GM12801 (cell line): ENCODE measurements around the gene LCNL1.

ENCODE experiments used
- CTCF ChIP-seq: IDR thresholded peaks from one replicate; pipeline ENCODE4 v1.5.1; 2011; ENCODE audit warnings: control low read depth; ENCODE audit not compliant: insufficient read length; ENCODE audit errors: extremely low read depth

Gene LCNL1

GRCh38 chr9:136977223-136977622 lies 5.6 kb upstream of the LCNL1 start, which contains the start of gene PTGDS:
Gene PTGDS (plus strand): TSS chr9:136977504. CDS start chr9:136977579, 75 bp downstream.
- TF ChIP-seq CTCF: no peak

GRCh38 chr9:136977649-136978072 lies 5.1 kb upstream of the LCNL1 start:
- TF ChIP-seq CTCF: no peak

DNA sequence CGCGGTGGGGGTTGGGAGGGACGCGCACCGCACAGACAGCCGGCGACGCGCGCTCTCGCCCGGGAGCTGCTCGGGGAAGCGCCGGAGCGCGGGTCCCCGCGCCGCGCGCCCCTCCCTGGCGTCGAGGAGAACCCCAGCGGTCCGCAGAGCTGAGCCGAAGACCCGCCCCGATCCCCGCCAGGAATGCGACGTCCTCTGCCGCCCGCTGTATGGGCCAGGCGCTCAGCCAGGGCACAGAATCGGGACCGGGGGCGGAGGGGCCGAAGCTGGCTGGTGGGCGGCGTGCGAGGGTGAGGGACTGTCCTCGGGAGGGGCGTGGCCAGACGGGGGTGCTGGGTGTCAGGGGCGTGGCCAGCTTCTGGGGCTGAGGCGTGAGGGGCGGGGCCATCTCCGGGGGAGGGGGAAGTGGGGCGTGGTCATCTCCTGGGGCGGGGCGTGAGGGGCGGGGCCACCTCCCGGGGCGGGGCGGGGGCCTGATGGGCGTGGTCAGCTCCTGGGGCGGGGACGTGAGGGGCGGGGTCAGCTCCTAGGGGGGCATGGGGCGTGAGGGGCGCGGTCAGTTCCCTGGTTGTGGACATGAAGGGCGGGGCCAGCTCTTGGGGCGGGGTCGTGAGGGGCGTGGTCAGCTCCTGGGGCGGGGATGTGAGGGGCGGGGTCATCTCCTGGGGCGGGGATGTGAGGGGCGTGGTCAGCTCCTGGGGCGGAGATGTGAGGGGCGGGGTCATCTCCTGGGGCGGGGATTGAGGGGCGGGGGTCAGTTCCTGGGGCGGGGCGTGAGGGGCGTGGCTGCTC lies 4.5 kb upstream of the LCNL1 start:
- no peak for TF ChIP-seq CTCF

DNA sequence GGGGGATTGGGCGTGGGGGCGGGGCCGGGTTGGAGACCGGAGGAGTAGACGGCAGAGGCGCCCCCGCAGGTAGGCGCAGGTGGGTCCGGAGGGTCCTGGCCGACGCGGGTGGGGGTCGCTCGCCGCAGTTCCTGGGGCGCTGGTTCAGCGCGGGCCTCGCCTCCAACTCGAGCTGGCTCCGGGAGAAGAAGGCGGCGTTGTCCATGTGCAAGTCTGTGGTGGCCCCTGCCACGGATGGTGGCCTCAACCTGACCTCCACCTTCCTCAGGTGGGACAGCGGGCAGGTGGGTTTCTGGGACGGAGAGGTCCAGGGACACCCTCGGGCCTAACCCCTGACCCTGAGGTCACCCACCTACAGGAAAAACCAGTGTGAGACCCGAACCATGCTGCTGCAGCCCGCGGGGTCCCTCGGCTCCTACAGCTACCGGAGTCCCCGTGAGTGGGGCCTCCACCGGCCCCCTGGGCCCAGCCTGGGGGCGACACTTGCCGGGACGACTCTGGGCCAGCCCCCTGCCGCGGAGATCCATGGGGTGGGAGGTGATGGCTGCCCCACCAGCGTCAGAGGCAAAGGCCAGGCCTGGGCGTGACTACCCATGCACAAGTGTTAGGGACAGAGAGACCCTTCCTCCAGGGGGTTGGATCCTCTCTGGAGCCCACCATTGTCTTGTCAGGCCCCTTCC lies 3.8 kb upstream of the LCNL1 start:
- no peak for TF ChIP-seq CTCF

- TF ChIP-seq CTCF: no peak
These were observed 2.8 kb upstream of the LCNL1 start for GRCh38 chr9:136979769-136980587.

- TF ChIP-seq CTCF: no peak
These were observed 1.9 kb upstream of the LCNL1 start for GRCh38 chr9:136980669-136981478.
